ENCODE results near the gene C13orf46.

DNA sequence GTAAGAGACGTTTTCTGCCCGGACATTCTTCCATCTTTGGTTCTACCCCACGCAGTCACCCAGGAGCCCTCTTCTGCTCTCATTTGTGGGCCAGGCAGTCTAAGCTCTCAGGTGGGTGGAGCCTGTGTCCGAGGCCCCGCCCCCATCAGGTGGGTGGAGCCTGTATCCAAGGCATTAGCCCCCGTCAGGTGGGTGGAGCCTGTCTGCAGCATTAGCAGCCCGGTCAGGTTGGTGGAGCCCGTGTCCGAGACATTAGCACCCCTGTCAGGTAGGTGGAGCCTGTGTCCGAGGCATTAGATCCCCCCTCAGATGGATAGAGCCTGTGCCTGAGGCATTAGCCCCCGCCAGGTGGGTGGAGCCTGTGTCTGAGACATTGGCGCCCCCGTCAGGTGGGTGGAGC lies 45.5 kb upstream of the C13orf46 start:
- TF ChIP-seq, protein P1, sequence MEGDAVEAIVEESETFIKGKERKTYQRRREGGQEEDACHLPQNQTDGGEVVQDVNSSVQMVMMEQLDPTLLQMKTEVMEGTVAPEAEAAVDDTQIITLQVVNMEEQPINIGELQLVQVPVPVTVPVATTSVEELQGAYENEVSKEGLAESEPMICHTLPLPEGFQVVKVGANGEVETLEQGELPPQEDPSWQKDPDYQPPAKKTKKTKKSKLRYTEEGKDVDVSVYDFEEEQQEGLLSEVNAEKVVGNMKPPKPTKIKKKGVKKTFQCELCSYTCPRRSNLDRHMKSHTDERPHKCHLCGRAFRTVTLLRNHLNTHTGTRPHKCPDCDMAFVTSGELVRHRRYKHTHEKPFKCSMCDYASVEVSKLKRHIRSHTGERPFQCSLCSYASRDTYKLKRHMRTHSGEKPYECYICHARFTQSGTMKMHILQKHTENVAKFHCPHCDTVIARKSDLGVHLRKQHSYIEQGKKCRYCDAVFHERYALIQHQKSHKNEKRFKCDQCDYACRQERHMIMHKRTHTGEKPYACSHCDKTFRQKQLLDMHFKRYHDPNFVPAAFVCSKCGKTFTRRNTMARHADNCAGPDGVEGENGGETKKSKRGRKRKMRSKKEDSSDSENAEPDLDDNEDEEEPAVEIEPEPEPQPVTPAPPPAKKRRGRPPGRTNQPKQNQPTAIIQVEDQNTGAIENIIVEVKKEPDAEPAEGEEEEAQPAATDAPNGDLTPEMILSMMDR (conservative IDR thresholded peaks at IDR 0.05; ENCODE audit: low read length): no peak
- TF ChIP-seq EZH2phosphoT487 (IDR thresholded peaks at IDR 0.05; ENCODE audit: borderline replicate concordance, low read depth, low read length): no peak

Measured in OCI-LY7 (cell line).